HG03378 (cell line): ENCODE results near the gene CD22.

Experiments
- ATAC-seq: cut with Tn5 transposase; IDR thresholded peaks from one replicate; pipeline ENCODE4 v1.9.1; 2021; ENCODE audit warnings: mild to moderate bottlenecking, moderate library complexity; ENCODE audit not compliant: unreplicated experiment

The CD22 gene

GRCh38 chr19:35295792-35296462, 33.1 kb upstream of the CD22 start:
- no peak for ATAC-seq

GRCh38 chr19:35296644-35297514, 32.1 kb upstream of the CD22 start:
- no peak for ATAC-seq

- no peak for ATAC-seq
Measured at GRCh38 chr19:35297515-35297848, 31.5 kb upstream of the CD22 start.

- no peak for ATAC-seq
Measured at GRCh38 chr19:35297922-35298321, 31.1 kb upstream of the CD22 start.

GRCh38 chr19:35298561-35298972, 30.4 kb upstream of the CD22 start:
- ATAC-seq: no peak

GRCh38 chr19:35299523-35300338, 29.3 kb upstream of the CD22 start:
- no peak for ATAC-seq

- no peak for ATAC-seq
Measured at GRCh38 chr19:35300339-35300649, 28.7 kb upstream of the CD22 start.

- ATAC-seq: no peak
Measured at GRCh38 chr19:35301961-35302360, 27.0 kb upstream of the CD22 start.

GRCh38 chr19:35302446-35302845, 26.5 kb upstream of the CD22 start:
- ATAC-seq: no peak

- no peak for ATAC-seq
Measured at GRCh38 chr19:35303357-35303915, 25.6 kb upstream of the CD22 start.

GRCh38 chr19:35304036-35304435, 25.0 kb upstream of the CD22 start:
- no peak for ATAC-seq

- no peak for ATAC-seq
Measured at GRCh38 chr19:35305181-35305580, 23.8 kb upstream of the CD22 start.

- no peak for ATAC-seq
Measured at GRCh38 chr19:35306473-35307246, 22.3 kb upstream of the CD22 start.

- no peak for ATAC-seq
Measured at GRCh38 chr19:35307931-35308330, 21.1 kb upstream of the CD22 start.

- ATAC-seq: no peak
Measured at GRCh38 chr19:35308910-35309309, 20.1 kb upstream of the CD22 start.

GRCh38 chr19:35309481-35310279, 19.3 kb upstream of the CD22 start:
- no peak for ATAC-seq

- no peak for ATAC-seq
Measured at GRCh38 chr19:35310331-35310730, 18.7 kb upstream of the CD22 start.

GRCh38 chr19:35310811-35311465, 18.0 kb upstream of the CD22 start:
- no peak for ATAC-seq

- no peak for ATAC-seq
Measured at GRCh38 chr19:35311901-35312665, 16.9 kb upstream of the CD22 start.
